Activated CD8-positive, alpha-beta T cell treated with anti-CD3 and anti-CD28 coated beads for 36 hours (primary cell): ENCODE measurements around the gene RBM15B. TPM values are rescaled to one million over a fixed set of nuclear protein-coding genes. Genes with fewer than 3 reads are reported as not detected.

Source experiments
- ATAC-seq: fragments of 200-7000 bp; cut with Tn5 transposase; one replicate; pipeline ENCODE4 v1.10.0; 2021; ENCODE audit warnings: mild to moderate bottlenecking, moderate library complexity
- CTCF ChIA-PET: fragments of 350-600 bp; sonication (Branson Sonifier 250); formaldehyde crosslinking; loops from one replicate; lab custom pipeline; 2021; ENCODE audit warnings: antibody characterized with exemption; lab: Charles Lee
- POLR2A ChIA-PET: fragments of 350-600 bp; sonication (Branson Sonifier 250); formaldehyde crosslinking; loops from one replicate; lab custom pipeline; 2021; ENCODE audit warnings: antibody characterized with exemption; lab: Charles Lee
- DNase-seq: peaks from one replicate; pipeline ENCODE4 v3.0.0-alpha.2; 2020
- H3K27ac Mint-ChIP-seq: one replicate; pipeline ENCODE4 v1.8.0; 2021; ENCODE audit warnings: mild to moderate bottlenecking, mixed read lengths
- H3K27me3 Mint-ChIP-seq: one replicate; pipeline ENCODE4 v1.8.0; 2021; ENCODE audit warnings: mixed read lengths
- H3K36me3 Mint-ChIP-seq: one replicate; pipeline ENCODE4 v1.8.0; 2021; ENCODE audit warnings: low read depth, mixed read lengths
- H3K4me1 Mint-ChIP-seq: one replicate; pipeline ENCODE4 v1.8.0; 2021; ENCODE audit warnings: low read depth, mixed read lengths
- H3K4me3 Mint-ChIP-seq: one replicate; pipeline ENCODE4 v1.8.0; 2021; ENCODE audit warnings: mild to moderate bottlenecking, moderate library complexity, mixed read lengths
- H3K9me3 Mint-ChIP-seq: one replicate; pipeline ENCODE4 v1.8.0; 2021; ENCODE audit warnings: mixed read lengths
- CTCF ChIP-seq: fragments of 200-600 bp; IDR thresholded peaks from one replicate; pipeline ENCODE4 v1.8.0; 2022; ENCODE audit warnings: antibody characterized with exemption, mild to moderate bottlenecking
- intact Hi-C: fragments of 100-400 bp; cut with micrococcal nuclease; formaldehyde crosslinking; loops from one replicate; pipeline ENCODE4 v1.10.0; 2022
- total RNA-seq, 2 experiments: library from RNA; stranded (reverse); gene quantifications; one replicate each; pipeline ENCODE4 v1.2.3, GENCODE V29; 2021

The RBM15B gene
- total RNA-seq, 2 experiments from 2014 or later: 20.8 to 20.9 TPM

- TF ChIP-seq CTCF: no peak
- H3K27ac Mint-ChIP-seq: peak overlapping the region; percentile 67
- no peaks in the 10 kb centered on the region for H3K27me3 Mint-ChIP-seq
- intact Hi-C loops: no loop called here
- no peak for ATAC-seq
- DNase-seq: no peak
- POLR2A ChIA-PET: interaction anchor here (0.7 to 3.4 kb wide), 7 partner anchors 18 to 823 kb away, joined by 3 to 13 read pairs (median 3); partner anchors contain the start of gene HEMK1
- CTCF ChIA-PET: interaction anchor here (1.1 to 4.1 kb wide), 2 partner anchors 15 to 42 kb away, joined by 3 to 23 read pairs; no protein-coding TSS in a partner anchor
- peaks cover 68% of the 10 kb centered on the region for H3K4me1 Mint-ChIP-seq
- H3K36me3 Mint-ChIP-seq: peaks cover 64% of the 10 kb centered on the region
- H3K4me3 Mint-ChIP-seq: peak overlapping the region; percentile 83
- H3K9me3 Mint-ChIP-seq: no peaks in the 10 kb centered on the region
Observed at GRCh38 chr3:51392355-51393133, 1.5 kb downstream of the RBM15B start.

GRCh38 chr3:51393134-51393495 lies 2.0 kb downstream of the RBM15B start:
- Mint-ChIP-seq H3K9me3 (no peaks in the 10 kb centered on the region), H3K4me1 (peaks cover 63% of the 10 kb centered on the region), H3K27me3 (no peaks in the 10 kb centered on the region), H3K4me3 (peak overlapping the region; percentile 83), H3K36me3 (peaks cover 59% of the 10 kb centered on the region), H3K27ac (peak overlapping the region; percentile 57)
- CTCF ChIA-PET: interaction anchor here (1.1 kb wide), 1 partner anchor 14 kb away, joined by 3 read pairs; no protein-coding TSS in a partner anchor
- ATAC-seq (no peak), DNase-seq (no peak)
- no peak for TF ChIP-seq CTCF
- POLR2A ChIA-PET: interaction anchor here (1.0 to 3.4 kb wide), 4 partner anchors 17 to 805 kb away, joined by 3 to 13 read pairs (median 4); no protein-coding TSS in a partner anchor
- intact Hi-C loops: no loop called here

- Mint-ChIP-seq H3K4me1 (peaks cover 59% of the 10 kb centered on the region), H3K36me3 (peaks cover 58% of the 10 kb centered on the region), H3K4me3 (peak overlapping the region; percentile 56), H3K27me3 (no peaks in the 10 kb centered on the region), H3K9me3 (no peaks in the 10 kb centered on the region), H3K27ac (peak overlapping the region; percentile 85)
- ATAC-seq (no peak), DNase-seq (no peak)
- intact Hi-C loops: no loop called here
- ChIA-PET POLR2A (interaction anchor here (0.6 to 3.4 kb wide), 4 partner anchors 11 to 768 kb away, joined by 3 to 13 read pairs (median 3); no protein-coding TSS in a partner anchor), CTCF (interaction anchor here (0.9 to 1.1 kb wide), 3 partner anchors 7 to 41 kb away, joined by 3 to 4 read pairs (median 3); no protein-coding TSS in a partner anchor)
- TF ChIP-seq CTCF: no peak
Observed at GRCh38 chr3:51393564-51393963, 2.5 kb downstream of the RBM15B start.

- ChIA-PET CTCF (interaction anchor here (0.9 to 1.1 kb wide), 2 partner anchors 8 to 40 kb away, joined by 3 to 4 read pairs; no protein-coding TSS in a partner anchor), POLR2A (interaction anchor here (0.7 to 3.4 kb wide), 5 partner anchors 10 to 278 kb away, joined by 3 to 13 read pairs (median 4); no protein-coding TSS in a partner anchor)
- H3K36me3 Mint-ChIP-seq: peaks cover 54% of the 10 kb centered on the region
- no peak for TF ChIP-seq CTCF
- peak overlapping the region; percentile 85 for H3K27ac Mint-ChIP-seq
- H3K9me3 Mint-ChIP-seq: no peaks in the 10 kb centered on the region
- peak overlapping the region; percentile 56 for H3K4me3 Mint-ChIP-seq
- peaks cover 52% of the 10 kb centered on the region for H3K4me1 Mint-ChIP-seq
- intact Hi-C loops: no loop called here
- no peak for DNase-seq
- ATAC-seq: no peak
- no peaks in the 10 kb centered on the region for H3K27me3 Mint-ChIP-seq
Observed at GRCh38 chr3:51394541-51394940, 3.5 kb downstream of the RBM15B start.
